ENCODE measurements around the gene C16orf74.

C16orf74 gene

DNA sequence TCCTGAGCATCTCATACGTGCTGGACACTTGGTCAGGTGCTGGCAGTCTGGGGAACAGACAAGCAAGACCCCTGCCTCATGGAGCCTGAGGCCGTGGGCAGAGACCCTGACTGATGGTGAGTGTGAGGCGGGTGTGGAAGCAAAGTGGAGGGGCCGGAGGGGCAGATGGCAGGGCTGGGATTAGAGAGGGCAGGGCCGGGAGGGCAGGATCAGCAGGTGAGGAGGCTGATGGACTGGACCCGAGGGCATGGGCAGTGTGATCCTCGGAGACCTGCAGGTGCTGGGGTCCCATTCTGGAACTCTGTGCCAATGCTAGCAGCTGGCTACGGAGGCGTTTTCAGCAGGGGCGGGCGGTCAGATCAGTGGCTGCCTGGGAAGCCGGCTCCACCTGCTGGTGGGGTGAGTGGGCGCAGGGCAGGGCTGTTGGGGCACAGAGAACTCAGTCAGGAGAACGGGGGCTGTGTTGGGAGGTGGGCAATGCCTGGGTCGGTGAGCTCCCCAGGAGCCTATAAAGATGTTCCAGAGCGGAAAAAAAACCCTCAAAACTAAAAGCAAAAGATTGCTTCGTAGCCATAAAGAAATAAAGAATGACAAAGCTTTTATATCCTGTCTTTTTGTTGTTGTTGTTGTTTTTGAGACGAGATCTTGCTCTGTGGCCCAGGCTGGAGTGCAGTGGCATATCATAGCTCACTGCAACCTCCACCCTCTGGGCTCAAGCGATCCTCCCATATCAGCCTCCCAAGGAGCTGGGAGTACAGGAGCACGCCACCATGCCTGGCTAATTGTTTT is 8.9 kb upstream of the C16orf74 start:
- H3K4me3 ChIP-seq = no peak overlapping the region
- intact Hi-C loops (cut with DNase I; ENCODE audit: low total_unique reads) = no loop called here
- TF ChIP-seq, protein P1, sequence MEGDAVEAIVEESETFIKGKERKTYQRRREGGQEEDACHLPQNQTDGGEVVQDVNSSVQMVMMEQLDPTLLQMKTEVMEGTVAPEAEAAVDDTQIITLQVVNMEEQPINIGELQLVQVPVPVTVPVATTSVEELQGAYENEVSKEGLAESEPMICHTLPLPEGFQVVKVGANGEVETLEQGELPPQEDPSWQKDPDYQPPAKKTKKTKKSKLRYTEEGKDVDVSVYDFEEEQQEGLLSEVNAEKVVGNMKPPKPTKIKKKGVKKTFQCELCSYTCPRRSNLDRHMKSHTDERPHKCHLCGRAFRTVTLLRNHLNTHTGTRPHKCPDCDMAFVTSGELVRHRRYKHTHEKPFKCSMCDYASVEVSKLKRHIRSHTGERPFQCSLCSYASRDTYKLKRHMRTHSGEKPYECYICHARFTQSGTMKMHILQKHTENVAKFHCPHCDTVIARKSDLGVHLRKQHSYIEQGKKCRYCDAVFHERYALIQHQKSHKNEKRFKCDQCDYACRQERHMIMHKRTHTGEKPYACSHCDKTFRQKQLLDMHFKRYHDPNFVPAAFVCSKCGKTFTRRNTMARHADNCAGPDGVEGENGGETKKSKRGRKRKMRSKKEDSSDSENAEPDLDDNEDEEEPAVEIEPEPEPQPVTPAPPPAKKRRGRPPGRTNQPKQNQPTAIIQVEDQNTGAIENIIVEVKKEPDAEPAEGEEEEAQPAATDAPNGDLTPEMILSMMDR (IDR thresholded peaks at IDR 0.05) = no peak
- H3K9me3 ChIP-seq = no peaks in the 10 kb centered on the region
- no peaks in the 10 kb centered on the region for H3K4me1 ChIP-seq
- H3K27ac ChIP-seq = no peak overlapping the region
- H3K36me3 ChIP-seq = no peaks in the 10 kb centered on the region
- H3K27me3 ChIP-seq = peaks cover 0 to 38% of the 10 kb centered on the region in 2 donors
- no peak for DNase-seq

DNA sequence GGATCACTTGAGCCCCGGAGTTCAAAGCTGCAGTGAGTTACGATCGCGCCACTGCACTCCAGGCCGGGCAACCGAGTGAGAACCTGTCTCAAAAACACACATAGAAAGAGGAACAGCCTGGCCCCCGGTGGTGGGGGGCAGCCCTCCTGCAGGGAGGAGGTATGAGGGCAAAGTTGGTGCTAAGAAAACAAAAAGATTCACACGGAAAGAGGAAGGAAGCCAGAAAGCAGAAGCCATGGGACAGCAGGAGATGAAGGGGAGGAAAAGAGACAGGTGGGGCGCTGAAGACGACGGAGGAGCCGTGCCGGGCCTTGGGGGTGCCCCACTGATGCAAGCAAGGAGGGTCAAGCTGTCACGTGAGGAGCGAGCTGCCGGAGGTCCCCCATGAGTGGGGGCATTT is 8.2 kb upstream of the C16orf74 start:
- intact Hi-C loops (cut with DNase I; ENCODE audit: low total_unique reads) = no loop called here
- no peaks in the 10 kb centered on the region for H3K4me1 ChIP-seq
- TF ChIP-seq, protein P1 (IDR thresholded peaks at IDR 0.05) = no peak
- H3K27ac ChIP-seq = no peak overlapping the region
- no peak for DNase-seq
- H3K27me3 ChIP-seq = peaks cover 0 to 40% of the 10 kb centered on the region in 2 donors
- no peak overlapping the region for H3K4me3 ChIP-seq
- H3K9me3 ChIP-seq = no peaks in the 10 kb centered on the region
- no peaks in the 10 kb centered on the region for H3K36me3 ChIP-seq

DNA sequence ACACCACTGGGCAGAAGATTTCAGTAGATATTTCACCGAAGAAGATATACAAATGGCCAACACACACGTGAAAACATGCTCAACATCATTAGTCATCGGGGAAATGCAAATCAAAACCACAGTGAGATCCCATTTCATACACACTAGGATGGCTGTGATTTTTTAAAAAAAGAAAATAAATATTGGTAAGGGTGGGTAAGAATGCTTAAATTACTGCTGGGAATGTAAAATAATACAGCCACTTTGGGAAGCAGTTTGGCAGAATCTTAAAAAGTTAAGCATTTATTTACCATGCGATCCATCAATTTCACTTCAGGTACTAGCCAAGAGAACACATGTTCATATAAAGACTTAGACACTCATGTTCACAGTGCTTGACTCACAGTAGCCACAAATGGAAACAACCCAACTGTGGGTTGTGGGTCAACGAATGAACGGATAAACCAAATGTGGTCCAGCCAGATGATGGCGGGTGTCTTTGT is 6.5 kb upstream of the C16orf74 start:
- H3K36me3 ChIP-seq = no peaks in the 10 kb centered on the region
- no peak overlapping the region for H3K27ac ChIP-seq
- H3K4me1 ChIP-seq = peaks cover 0 to 4% (median 0%) of the 10 kb centered on the region in 4 donors
- no peak for DNase-seq
- H3K4me3 ChIP-seq = no peak overlapping the region
- TF ChIP-seq, protein P1 (IDR thresholded peaks at IDR 0.05) = no peak
- H3K9me3 ChIP-seq = no peaks in the 10 kb centered on the region
- intact Hi-C loops (cut with DNase I; ENCODE audit: low total_unique reads) = no loop called here
- peaks cover 0 to 48% of the 10 kb centered on the region in 2 donors for H3K27me3 ChIP-seq

DNA sequence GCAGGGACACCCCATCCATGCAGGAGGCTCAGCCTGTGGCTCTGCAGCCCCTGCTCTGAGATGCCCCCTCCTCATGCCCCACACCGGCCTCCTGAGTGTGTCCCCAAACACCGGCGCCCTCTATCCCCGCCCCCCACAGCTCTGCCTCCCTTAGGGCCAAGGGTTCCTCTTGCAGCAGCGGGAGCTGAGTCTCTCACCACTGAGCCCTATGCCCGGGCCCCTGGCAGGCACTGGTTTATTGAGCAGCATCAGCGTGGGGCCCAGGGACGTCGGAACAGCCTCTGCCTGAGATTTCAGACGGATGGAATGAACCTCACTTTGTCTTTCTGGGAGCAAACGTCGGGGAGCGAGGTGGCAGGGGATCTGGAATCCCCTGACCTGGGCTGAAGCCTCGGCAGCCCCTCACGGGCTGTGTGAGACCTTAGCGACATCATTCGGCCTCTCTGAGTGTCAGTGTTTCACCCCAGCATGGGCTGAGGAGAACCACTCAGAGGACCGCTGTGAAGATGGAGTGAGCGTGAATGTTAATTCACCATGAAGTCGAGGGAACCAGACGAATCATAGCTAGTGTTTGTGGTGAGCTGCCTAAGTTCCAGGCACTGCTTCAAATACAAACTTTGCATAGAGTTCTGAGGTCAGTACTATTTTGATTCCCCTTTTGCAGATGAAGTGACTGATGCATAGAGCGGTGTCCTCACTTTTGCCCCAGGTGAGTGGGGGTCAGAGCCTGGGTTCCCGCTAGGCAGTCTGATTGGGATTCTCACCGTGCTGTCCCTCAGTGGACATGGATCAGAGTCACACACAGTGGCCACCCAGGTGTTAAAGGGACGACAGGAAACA is 5.3 kb upstream of the C16orf74 start:
- intact Hi-C loops (cut with DNase I; ENCODE audit: low total_unique reads) = no loop called here
- DNase-seq = no peak
- peaks cover 0 to 56% of the 10 kb centered on the region in 2 donors for H3K27me3 ChIP-seq
- H3K4me3 ChIP-seq = no peak overlapping the region
- TF ChIP-seq, protein P1 (IDR thresholded peaks at IDR 0.05) = no peak
- H3K27ac ChIP-seq = no peak overlapping the region
- H3K9me3 ChIP-seq = no peaks in the 10 kb centered on the region
- H3K4me1 ChIP-seq = peaks cover 0 to 15% (median 4%) of the 10 kb centered on the region in 4 donors
- H3K36me3 ChIP-seq = no peaks in the 10 kb centered on the region

DNA sequence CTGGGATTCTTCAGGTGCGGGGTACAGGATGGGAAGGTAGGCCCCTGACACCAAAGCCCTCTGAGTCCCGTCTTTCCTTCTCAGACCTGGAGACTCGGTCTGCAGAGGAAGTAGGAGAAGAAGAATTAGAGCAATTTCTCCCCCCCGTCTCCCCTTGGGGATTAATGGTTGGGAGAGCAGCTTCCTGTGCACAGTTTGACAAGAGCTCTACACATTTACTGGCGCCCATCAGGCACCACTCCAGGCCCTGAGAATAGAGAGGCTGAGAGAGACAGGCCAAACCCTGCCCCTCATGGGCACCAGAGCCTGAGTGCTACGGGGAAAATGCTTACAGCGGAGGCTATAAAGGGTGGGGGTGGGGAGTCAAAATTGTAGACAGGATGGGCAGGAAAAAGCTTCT is 3.5 kb upstream of the C16orf74 start:
- H3K4me1 ChIP-seq = peaks cover 0 to 29% (median 18%) of the 10 kb centered on the region in 4 donors
- no peak overlapping the region for H3K27ac ChIP-seq
- TF ChIP-seq, protein P1 (IDR thresholded peaks at IDR 0.05) = no peak
- no peak for DNase-seq
- no peak overlapping the region for H3K4me3 ChIP-seq
- peaks cover 0 to 62% of the 10 kb centered on the region in 2 donors for H3K27me3 ChIP-seq
- H3K36me3 ChIP-seq = no peaks in the 10 kb centered on the region
- intact Hi-C loops (cut with DNase I; ENCODE audit: low total_unique reads) = no loop called here
- H3K9me3 ChIP-seq = no peaks in the 10 kb centered on the region

Measured in tibial artery (tissue), 4 donors.